Measurements from ENCODE around the gene CSK.
A peak's percentile ranks its signal among the peaks of the same experiment; 100 is the strongest.
"Not testable (repeated sequence)": the region's sequence is repeated elsewhere in the genome, so short reads cannot be mapped to it uniquely, and the experiment has no call there.

CSK gene

DNA sequence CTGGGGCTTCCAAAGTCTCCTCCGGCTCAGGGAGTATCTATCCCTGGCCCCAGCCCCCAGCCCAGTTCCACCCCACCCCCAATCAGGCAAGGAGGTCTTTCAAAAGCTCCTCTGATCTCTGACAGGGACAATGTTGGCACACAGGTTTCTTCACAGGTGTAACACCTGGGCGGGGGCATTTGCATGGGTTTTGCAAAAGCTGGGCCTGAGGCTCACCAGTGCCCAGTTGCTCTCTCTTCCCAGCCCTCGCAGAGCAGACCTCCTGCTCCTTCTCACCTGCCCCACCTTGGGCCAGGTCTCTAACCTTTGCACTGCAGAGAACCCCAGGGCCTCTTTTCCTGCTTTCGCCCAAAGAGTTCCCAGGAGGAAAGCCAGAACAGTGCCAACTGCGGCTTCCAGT lies 8.6 kb upstream of the CSK start:
- DNase-seq = no peak

DNA sequence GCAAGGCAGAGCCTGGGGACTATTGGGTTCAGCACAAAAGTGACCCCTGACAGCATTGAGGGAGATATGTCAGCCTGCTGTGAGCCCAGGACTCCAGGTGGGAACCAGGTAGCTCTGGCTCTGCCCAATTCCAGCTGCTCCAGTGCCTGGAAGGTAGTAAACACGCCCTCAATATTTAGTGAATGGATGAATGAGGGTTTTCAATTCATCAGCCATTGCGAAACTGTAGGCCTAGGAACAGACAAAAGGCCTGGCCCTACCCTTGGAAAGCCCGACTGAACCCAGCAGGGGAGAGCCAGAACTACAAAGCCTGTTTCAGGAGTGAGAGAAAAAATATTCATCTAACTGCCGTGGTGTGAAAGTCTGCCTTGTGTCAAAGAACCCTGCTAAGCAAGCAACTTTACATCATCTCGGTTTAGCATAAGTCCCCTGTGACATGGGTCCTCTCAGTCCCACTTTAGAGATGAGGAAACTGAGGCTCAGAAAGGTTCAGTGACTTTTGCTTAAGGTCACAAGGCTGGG lies 8.1 kb upstream of the CSK start:
- DNase-seq = no peak

- DNase-seq = no peak
These were observed 6.7 kb upstream of the CSK start for GRCh38 chr15:74775132-74775562.

DNA sequence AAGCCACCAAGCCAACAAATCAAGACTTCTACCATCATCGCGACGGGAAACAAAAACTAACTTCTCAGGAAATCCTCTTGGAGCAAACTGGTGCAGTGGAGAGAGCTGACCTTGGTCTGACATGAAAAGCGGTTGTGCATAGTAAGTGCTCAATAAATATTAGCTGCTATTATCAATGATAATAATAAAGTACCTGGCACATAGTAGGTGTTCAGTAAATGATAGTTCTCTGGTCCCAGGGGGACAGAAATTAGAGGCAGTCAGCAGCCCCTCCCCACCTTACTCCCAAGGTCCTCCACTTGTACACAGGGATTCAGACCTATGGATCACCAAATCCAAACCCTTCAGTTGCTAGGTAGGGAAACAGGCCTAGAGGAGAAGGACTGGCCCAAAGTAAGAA lies 6.0 kb upstream of the CSK start:
- DNase-seq = no peak

- peak; percentile 83 for DNase-seq
These were observed 4.8 kb upstream of the CSK start for GRCh38 chr15:74776821-74777768.

GRCh38 chr15:74777769-74778598 lies 3.9 kb upstream of the CSK start:
- DNase-seq = no peak

DNA sequence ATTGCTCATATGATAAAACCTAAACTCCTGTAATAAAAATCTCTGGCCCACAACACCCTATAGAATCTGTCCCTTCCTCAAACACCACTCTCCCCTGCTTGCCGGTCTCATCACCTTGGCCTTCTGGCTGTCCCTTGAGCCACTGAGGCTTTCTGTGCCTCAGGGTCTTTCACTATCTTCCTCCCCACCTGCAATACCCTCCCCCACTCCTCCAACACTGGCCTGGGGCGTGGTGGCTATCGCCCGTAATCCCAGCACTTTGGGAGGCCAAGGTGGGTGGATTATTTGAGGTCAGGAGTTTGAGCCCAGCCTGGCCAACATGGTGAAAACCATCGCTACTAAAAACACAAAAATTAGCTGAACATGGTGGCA lies 3.3 kb upstream of the CSK start:
- no peak for DNase-seq

DNA sequence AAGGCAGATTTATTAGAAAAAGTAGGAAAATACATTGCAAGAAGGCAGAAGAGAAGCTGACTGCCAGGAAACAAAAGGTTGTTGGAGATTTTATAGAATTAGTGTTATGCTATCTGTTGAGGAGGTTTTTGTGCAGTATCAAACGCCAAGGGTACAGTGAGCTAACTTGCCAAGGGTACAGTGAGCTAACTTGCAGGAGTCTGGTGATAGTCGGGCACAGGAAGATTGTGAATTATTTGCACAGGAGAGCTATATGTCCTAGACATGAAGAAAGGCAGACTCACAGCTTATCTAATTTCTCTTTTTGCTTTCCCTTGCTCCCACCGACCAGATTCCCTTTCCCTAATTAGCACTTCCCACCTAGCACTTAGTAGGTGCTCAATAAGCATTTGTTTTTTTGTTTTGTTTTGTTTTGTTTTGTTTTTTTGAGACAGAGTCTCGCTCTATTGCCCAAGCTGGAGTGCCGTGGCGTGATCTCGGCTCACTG lies 2.7 kb upstream of the CSK start:
- DNase-seq = no peak

- DNase-seq = peak; percentile 83
These were observed 1.1 kb upstream of the CSK start for GRCh38 chr15:74780523-74781430.

DNA sequence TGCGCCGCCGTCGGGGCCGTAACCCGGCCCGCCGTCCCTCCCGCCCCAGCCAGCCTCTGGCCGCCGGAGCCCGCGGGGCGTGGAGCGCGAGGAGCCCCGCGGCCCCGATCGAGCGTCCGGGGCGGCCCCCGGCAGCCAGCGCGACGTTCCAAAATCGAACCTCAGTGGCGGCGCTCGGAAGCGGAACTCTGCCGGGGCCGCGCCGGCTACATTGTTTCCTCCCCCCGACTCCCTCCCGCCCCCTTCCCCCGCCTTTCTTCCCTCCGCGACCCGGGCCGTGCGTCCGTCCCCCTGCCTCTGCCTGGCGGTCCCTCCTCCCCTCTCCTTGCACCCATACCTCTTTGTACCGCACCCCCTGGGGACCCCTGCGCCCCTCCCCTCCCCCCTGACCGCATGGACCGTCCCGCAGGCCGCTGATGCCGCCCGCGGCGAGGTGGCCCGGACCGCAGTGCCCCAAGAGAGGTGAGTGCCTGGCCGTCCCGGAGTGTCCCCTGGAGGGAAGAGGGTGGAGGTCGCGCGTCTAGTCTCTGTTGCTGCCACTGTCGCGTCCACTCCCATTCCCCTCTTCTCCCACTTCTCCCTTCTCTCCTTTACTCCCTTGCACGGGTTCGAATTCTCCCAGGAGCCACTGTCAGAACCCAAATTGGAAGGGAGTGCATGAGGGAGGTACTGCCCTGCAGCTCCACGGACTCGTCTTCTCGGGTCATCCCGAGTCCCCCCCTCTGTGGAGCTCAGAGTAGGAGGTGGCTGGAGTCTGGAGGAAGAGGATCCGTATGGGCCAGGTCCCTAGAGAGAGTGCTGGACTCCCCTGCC lies 585 bp downstream of the CSK start:
- peak; percentile 62 for DNase-seq

DNA sequence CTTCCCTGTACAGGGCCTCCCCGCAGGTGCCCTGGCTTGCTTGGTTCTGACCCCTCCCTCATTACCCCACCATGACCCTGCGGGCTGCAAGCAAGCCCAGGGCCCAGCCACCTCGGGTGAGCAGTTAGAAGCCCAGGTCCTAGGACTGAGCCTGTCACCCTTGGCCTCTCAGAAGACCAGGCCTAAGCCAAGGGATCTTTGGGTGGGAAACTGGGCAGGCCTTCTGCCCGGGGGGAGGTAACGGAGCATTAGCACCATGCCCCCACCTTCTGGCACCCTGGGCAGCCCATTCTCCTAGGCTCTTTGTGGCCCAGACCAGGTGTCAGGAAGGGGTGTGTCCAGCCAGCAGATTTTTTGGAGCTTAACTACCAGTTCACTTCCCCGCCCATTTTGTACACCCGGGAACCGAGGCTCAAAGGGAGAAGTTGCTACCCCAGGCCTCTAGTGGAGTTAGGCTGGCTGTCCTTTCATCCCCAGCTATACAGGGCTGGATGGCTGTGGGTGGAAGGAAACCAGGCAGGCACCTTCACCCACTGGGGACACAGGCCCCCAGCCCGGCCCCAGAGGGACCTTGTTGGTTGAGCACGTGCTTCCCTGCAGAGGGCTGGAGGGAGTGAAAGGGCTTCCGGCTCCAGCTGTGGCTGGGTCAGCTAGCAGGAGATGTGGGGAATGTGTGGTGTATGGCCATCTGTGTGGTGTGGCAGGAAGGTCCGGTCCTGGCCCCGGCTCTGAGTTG lies 1.4 kb downstream of the CSK start:
- peak; percentile 73 for DNase-seq

DNA sequence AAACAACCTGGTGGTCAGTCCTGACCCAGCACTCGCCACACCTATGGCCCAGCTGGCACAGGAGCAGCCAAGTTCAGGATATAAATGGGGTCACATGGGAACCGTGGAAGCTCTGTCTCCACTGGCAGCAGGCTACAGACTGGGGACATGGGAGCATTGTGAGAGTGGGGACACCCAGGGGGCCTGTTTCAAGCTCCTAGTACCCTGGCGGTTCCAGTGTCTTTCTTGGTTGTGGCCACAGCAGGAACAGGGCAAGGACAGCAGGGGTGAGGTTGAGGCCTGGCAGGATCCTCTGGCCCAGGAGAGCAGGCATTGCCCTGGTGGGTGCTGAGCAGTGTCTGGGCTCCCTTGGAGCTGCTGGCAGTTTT lies 1.9 kb downstream of the CSK start:
- DNase-seq = no peak

GRCh38 chr15:74784426-74785193 lies 2.7 kb downstream of the CSK start:
- peak; percentile 59 for DNase-seq

DNA sequence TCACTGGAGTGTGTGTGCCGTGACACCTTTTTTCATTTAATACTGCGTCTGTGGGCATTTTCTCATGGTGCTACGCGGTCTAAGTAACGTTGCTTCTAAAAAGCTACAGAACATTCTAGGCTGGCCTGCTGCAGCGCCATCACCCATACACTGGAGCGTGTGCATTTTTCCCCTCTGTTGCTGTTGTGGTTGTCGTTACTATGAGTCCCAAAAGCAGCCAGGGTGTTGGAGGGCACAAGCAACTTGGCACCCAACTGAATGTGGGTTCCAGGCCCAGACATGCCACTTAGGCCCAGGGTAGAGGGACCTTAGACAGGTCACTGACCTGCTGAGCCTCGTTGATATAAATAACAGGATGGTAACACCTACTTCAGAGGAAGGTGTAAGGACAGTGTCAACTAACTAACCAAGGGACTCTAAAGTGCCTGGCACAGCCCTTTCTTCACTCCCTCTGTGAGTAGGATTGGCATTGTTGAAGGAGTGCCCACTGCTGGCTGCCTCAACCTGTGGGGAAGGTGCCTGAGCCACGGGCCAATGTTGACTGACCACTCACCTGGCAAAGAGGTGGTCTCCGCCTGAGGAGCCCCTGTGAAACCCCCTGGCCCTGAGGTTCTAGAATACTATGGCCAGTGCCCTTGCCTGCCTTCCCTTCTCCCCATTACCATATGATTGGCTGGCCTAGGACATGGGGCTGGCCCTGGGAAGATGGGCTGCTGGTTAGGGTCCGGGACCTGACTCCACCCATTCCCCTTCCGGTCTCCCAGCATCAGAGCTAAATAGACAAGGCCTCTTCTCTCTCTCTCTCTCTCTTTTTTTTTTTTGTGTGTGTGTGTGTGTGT lies 3.5 kb downstream of the CSK start:
- peak; percentile 82 for DNase-seq

DNA sequence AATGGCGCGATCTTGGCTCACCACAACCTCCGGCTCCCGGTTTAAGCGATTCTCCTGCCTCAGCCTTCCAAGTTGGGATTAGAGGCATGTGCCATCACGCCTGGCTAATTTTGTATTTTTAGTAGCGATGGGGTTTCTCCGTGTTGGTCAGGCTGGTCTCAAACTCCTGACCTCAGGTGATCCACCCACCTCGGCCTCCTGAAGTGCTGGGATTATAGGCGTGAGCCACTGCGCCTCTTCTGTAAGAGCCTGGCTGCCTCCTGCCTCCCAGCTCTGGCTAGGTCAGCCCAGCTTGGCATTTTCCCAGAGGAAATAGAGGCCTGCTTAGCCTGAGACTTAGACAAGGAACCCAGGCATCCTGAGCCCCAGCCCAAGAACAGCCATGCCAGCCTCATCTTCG lies 4.2 kb downstream of the CSK start:
- DNase-seq = not testable (repeated sequence)

DNA sequence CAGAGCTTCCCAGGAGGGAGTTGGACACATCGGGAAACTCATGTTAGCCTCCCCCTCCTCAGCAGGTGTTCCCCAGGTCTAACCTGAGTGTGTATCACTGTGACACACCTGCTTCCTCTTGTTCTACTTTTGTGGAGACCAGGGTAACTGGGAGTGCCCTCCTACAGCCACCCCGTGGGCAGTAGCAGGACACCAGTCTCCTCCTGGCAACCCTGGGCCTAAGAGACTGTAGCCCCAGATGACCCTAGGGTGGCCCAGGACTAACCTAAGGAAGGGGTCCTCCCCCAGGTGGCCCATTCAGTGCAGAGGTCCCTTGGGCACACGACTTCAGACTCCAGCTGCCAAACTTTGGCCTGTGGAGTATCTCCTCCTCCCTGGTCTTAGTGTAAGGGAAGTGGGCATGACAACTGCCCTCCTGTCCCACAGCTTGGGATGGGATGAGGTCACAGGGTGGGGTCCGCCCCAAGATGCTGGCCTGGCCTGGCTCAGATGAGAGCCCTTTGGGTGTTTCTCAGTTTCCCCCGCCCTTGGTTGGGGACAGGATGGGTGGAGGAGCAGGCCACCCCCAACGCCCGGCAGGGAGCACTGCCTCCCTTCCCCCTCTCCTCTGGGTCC lies 4.8 kb downstream of the CSK start:
- peak; percentile 59 for DNase-seq

DNA sequence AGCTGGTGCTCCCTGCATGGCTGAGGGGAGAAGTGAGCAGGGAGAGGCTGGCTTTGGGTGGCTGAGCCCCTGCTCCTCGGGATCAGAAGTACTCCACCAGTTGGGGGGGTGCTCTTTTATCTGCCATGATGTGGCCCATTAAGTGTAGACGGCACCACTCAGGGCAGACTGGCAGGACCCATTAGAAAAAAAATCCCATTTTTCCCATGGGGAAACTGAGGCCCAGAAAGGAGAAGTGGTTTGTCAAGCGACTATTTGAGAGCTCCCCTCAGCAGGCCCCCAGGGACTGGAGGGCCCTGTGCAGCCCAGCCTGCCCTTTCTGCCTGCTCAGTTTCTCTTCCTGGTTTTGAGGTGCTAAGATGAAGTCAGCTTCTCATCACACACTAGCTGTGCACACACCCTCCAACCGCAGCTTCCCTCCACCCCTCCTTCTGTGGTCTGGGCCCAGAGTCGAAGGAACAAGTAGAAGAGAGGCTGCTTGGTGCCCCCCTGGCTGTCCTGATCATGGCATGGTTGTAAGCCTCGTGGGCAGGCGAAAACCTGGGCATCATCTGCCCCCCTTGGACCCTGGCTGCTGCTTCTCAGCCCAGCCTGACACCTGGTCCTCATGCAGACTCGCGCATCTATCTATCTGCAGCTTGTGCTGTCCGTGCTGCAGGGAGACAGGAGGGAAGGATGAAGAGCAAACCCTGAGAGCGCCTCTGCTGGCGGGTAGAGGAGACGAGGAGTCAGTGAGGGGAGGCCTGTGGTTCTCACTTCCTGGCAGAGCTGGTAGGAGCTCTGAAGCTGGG lies 5.6 kb downstream of the CSK start:
- peak; percentile 95 for DNase-seq
